GM19397 (cell line): ENCODE data around the gene CCL21.
"Not testable (repeated sequence)": the region's sequence is repeated elsewhere in the genome, so short reads cannot be mapped to it uniquely, and the experiment has no call there.

Experiments used
- ATAC-seq: cut with Tn5 transposase; IDR thresholded peaks from one replicate; pipeline ENCODE4 v1.9.1; 2021; ENCODE audit warnings: mild to moderate bottlenecking, moderate library complexity; ENCODE audit not compliant: unreplicated experiment

CCL21 gene, protein sequence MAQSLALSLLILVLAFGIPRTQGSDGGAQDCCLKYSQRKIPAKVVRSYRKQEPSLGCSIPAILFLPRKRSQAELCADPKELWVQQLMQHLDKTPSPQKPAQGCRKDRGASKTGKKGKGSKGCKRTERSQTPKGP

DNA sequence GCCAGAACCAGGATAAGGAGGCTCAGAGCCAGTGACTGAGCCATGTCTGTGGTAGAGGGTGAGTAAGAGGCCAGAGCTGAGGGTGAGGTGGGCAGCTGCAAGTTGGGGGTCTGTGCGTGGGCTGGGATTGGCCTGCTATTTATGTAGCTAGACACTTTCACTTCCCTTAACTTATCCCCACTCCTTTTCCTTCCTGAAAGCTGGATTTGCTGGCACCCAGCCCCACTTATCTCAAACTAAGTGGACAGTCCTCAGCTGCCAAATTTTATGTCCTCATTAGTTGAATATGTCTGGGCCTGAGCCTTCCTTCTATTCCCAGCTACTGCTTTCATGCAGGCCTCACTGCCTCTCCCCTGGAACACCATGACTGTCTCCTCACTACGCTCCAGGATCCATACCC lies at the start of gene CCL21:
CCL21 (minus strand) TSS at position 114 of the 400 bp plus-strand sequence; CDS start at position 44, 70 bp downstream.
- ATAC-seq, result no peak

DNA sequence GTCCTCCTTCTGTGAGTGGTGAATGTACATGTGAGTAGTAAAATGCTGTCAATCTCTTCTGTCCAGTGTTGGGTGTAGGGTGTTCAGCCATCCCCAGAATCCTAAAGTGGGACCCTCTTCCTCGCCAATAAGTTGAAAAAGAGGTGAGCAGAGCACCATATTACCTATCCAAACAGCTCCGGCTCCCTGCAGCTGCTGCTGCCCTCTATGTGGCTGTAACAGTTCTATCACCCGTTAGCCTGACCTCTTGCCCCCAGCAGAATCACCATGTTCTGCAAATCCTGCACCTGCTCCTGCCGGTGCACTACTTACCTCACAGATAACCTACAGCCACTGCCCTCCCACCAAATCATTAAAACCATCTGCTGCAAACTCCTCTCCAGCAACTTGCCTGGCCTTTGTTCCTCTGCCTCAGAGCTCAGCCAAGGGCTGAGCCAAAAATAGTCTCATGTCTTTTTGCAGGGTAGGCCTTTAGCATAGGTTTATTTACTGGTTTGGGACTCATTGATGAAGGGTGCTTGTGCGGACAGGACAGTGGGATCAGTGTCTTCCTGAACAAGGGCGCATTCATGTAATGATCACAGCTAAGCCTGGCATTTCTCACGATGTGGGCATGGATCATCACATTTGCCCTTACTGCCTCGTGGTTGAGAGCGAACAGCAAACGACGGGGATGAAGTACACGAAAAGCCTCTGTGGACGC lies 49.6 kb upstream of the CCL21 start:
- ATAC-seq, result no peak

DNA sequence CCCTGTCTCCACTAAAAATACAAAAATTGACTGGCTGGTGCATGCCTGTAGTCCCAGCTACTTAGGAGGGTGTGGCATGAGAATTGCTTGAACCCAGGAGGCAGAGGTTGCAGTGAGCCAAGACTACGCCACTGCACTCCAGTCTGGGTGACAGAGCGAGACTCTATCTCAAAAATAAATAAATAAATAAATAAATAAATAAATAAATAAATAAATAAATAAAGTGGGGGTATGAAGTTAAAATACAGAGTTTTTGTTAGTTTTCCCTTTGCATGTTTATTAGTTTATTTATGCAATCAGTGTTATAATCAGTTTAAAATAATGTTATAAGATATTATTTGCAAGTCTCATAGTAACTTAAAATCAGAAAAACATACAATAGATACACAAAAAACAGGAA lies 40.4 kb upstream of the CCL21 start:
- not testable (repeated sequence) for ATAC-seq

DNA sequence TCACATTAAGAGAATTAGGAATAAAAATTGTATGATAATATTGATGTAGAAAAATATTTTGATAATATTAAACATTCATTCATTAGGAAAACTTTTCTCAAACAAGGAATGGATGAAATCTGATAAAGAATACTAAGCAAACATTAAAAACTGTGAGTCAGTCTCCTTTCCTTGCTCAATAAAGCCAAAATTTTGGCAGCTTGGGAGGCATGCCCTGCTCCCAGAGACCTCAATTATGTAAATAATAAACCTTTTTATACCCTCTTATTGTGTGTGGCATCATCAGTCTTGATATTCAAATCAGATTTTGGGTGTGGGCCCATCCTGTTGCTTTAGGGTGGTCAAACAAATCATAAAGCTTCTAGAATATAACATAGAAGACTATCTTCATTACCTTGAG lies 36.6 kb upstream of the CCL21 start:
- ATAC-seq, result no peak

DNA sequence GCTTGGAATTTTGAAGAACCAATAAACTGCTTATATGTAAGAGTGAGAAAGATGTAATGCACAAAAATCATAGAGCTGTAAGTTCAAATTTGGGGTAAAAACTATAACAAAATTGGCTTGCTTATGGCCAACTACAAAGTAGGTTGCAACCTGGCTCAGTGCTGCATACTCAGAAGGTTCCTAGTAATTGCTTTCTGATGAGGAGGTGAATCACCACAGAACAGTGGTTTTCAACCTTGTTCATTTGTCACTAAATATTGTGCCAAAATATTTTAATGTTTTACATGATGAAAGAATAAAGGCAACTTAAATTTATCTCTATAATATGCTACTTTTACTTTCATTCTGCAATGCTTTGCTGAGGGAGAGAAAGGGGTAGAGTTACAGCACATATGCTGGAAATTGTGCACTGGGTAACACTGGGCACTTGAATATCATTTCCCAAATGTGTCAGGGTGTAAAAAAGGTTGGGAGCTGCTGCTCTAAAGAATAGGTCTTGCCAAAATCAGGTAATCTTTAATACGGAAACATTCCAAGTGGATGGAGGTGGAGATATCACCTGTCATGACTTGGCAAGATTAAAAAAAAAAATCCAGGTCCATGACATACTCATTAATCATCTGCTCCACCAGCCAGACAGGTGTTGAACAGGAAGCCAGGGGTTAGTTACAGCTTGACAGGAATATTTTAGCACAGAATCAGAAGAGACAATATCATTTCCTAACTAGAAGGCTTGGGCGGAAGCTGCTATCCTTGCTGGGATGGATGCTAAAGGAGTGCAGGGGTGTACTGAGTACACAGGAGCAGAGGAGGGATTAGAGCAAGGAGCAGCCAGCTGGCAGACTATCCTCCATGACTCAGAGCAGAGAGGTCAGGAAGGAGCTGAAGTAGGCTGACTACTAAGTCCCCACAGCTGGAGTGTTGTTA lies 34.6 kb upstream of the CCL21 start:
- no peak for ATAC-seq

DNA sequence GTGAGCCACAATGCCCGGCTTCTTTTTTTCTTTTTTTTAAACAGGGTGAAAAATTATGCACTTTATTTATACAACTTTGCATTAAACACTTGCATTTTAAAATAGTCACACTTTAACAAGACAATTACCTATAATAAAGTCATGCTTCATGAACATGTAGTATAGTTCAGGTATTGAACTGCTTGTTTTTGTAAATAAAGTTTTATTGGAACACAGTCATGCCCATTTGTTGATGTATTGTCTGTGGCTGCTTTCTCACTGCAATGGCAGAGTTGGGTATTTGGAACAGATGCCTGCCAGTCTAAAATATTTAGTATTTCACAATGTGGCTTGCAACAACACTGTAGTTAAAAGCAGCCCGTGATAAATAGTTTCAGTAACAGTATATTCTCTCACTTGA lies 32.8 kb upstream of the CCL21 start:
- no peak for ATAC-seq

DNA sequence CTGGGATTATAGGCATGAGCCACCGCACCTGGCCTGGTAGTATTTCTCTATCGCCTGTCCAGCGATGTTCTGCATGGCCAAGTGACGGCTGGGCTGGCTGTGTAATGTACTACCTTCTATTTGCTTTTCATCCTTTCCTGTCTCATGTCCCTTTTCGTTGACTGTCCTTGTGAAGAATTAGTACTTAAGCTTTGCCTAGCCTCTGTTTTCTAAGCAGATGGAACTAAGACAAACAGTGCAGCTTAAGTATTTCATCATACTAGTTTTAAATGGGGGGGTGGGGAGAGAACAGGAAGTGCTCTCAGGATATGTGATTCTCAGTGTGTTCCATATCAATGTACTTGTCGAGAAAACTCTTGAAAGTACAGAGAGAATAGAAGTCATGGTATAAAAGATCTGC lies 31.7 kb upstream of the CCL21 start:
- no peak for ATAC-seq

DNA sequence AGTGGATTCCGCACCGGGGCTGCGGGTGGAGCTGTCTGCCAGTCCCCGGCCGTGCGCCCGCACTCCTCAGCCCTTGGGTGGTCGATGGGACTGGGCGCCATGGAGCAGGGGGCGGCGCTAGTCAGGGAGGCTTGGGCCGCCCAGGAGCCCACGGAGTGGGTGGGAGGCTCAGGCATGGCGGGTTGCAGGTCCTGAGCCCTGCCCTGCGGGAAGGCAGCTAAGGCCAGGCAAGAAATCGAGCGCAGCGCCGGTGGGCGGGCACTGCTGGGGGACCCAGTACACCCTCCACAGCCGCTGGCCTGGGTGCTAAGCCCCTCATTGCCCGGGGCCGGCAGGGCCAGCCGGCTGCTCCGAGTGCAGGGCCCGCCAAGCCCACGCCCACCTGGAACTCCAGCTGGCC lies 30.2 kb upstream of the CCL21 start:
- ATAC-seq, result not testable (repeated sequence)

DNA sequence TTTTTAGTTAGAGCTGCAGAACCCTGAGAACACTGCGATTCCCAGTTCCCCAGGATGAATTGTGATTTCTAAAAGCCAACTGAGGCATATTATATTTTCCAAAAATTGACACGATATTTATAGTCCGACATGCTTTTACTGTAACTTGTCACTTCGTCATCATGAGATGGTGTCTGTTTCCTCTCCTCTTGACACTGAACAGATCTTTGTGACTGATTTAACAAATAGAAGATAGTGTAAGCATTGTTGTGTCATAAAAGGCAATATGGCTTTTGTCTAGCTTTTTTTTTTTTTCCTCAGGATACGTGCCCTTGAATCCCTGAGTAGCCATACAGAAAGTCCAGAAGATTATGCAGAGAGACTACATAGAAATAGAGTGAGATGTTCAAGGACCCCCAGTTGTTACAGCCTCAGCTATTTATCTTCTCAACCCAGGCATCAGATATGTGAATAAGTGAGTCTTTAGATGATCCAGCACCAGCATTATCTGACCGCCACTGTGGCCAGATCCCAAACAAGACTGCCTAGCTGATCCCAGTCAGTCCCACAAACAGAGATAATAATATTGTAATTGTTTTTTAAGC lies 27.8 kb upstream of the CCL21 start:
- ATAC-seq, result no peak

DNA sequence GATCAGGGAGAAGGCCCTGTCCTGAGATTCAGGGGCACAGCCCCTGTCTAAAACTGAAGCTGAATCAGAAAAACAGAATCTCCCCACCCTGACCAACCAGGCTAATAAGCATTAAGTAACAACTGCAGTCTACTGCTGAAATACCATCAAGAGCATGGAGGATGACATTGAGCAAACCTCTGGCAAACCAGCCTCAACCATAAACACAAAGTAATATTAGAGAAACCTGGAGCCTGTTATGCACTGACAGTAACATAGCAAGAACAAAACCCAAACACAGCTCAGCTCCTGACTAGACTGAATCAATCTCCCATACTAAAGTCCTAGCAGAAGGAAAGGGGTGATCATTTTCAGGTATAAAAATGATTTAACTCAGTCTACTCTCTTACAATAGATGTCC lies 24.8 kb upstream of the CCL21 start:
- no peak for ATAC-seq

DNA sequence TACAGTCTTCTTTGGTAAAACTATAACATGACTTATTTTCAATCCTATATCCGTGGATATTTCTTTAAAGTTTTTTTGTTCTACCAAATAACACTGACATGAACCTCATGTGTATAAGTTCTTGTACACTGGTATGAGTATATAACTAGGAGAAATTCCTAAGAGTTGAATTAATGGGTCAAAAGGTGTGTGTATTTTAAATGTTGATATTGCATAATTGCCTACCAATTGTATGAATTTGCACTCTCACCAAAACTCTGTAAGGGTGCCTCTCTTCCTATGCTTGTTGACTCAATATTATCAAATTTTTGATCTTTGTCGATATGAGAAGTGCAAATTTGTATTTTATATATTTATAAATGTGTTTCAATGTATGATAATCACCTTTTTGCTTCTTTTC lies 22.9 kb upstream of the CCL21 start:
- ATAC-seq, result no peak

DNA sequence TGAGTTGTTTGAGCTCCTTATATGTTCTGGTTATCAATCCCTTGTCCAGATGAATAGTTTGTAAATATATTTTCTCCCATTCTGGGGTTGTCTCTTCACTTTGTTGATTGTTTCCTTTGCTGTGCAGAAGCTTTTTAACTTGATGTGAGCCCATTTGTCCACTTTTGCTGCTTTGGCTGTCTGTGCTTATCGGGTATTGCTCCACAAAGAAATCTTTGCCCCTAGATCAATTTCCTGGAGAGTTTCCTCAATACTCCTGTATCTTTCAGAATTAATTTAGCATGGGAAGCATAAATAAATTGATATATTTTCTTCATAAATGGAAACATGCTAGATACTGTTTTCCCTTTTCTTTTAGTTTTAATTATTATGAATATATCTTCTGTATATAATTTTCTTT lies 22.5 kb upstream of the CCL21 start:
- no peak for ATAC-seq

DNA sequence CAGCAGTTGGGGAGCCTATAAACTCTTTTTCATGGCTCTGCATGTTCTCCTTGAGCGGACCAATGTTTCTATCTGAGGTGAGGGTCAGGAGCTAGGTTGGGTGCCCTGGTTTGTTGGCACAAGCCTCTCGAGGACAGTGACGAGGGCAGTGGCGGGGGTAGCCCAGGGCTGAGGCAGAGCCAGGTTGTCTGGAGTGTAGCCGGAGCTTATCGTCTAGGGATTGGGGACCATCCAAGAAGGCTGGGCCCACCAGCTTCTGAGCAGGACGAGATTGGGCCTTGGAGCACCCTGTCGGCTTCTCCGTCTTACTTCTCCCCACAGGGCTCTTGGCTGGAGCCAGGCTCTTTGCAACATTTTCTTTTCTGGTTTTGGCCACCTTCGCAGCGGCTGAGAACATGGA lies 13.2 kb upstream of the CCL21 start:
- ATAC-seq, result no peak

DNA sequence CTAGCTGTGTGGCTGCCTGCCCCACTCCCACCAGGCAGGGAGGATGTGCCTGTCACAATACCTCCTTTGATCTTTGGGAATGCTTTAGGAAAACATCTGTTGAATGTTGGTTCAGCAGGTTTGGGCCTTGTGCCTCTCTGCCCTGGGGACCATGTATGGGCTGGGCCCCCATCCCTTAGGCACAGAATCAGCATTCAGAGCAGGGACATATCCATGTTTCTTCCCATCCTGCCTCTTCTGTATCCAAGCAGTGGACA lies 9.8 kb upstream of the CCL21 start:
- ATAC-seq, result not testable (repeated sequence)

DNA sequence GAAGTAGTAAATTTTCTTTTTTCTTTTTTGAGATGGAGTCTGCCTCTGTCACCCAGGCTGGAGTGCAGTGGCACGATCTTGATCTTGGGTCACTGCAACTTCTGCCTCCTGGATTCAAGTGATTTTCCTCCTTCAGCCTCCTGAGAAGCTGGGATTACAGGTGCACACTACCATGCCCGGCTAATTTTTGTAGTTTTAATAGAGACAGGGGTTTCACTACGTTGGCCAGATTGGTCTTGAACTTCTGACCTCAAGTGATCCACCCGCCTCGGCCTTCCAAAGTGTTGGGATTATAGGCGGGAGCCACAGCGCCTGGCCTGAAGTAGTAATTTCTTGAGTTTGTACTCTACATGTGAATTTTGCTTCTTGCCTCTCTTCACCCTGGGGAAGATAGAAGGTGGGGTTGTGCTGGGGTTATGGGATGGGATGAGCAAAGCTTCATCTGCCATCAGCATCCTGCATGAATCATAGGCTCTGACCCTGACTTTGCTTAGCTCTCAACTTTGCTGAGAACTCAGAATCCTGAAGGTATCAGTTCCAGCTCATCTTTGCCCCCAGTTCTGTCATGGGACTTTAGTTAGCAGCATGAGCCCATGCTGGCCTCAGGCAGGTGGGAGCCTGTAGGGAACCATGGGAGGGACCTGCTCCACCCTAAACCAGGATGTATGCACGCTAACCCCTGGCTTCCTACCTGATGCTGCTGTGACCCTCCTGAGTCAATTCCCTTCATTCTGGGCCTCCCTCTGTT lies 9.3 kb upstream of the CCL21 start:
- ATAC-seq, result no peak

DNA sequence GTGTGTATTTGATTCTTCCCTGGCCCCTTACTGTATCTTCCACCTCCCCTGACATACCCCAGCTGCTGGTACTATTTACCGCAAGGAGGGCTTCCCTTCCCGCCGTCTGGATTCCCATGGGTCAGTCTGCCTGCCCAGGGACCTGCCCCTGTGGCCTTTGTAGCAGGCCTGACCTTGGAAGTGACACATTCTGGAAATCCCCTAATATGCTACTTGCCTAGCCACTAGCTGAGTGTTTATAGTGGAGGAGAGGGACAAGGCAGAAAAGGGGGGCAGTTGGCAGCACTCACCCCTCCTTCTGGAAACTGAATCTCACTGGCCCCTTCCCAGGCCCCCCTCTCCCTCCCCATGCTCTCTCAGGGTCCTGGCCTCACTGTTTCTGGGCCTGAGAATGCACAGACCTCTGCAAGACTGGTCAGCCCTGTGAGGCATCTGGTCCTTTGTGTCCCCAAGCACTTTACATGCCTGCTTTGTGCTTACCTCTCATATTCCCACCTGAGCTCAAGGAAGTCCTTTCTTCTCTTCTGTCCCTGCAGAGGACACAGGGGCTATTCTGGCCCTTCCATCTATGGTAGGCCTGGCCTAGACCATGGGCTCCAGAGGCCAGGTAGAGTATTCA lies 8.2 kb upstream of the CCL21 start:
- no peak for ATAC-seq

DNA sequence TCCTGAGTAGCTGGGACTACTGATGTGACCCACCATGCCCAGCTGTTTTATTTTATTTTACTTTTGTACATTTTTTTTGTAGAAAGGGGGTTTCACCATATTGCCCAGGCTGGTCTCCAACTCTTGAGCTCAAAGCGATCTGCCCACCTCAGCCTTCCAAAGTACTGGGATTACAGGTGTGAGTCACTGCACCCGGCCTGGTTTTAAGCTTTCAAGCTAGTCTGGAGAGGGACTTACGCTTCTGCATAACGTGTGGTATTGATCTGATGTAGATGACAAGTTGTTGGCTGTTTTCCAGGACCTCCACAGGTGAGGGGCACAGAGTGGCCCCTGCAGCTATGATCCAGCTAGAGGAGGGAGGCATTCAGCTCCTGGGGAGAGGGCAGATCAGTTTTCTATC lies 6.8 kb upstream of the CCL21 start:
- no peak for ATAC-seq

DNA sequence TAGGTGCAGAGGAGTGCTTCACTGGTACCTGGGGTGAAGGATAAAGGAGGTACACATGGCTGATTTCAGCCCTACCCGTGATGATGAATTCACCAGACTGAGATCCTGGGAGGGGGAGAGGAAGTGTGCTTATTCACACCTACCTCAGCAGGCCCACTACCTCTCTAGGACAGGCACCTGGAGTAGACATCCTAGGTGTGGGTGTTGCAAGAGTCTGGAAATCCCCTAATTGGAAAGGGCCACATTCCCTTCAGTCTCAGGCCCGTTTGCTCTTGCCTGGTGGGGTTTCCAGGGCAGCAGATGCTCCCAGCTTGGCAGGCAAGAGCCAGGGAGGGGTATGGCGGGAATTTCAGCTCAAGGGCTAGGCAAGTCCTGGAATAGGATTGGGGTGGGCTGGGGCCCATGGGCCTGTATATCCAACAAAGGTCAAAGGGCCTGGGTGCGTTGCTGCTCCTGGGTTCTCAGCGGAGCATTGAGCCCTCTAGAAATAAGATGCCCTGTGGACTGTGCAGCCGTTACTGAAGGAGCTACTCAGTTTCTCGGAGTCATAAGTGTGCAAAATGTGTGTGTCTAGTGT lies 5.8 kb upstream of the CCL21 start:
- ATAC-seq, result no peak

DNA sequence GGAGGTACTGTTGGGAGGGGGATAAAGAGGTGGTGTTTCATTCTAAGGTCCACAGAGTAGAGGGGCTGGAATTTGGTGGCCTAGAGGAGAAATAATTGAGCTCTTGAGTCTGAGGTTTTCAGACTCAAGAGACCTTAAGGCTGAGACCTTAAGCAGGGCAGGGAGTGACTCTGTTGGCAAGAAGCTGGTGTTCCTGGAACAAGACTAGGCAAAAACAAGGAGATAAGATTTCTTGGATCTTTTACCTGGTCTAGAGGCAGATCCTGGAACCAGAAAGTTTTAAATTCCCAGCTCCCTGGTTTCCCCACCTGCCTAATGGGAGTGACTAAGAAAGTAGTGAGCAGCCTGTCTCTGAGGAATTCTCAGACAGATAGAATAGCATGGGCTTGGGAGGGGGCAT lies 4.1 kb upstream of the CCL21 start:
- ATAC-seq, result no peak

DNA sequence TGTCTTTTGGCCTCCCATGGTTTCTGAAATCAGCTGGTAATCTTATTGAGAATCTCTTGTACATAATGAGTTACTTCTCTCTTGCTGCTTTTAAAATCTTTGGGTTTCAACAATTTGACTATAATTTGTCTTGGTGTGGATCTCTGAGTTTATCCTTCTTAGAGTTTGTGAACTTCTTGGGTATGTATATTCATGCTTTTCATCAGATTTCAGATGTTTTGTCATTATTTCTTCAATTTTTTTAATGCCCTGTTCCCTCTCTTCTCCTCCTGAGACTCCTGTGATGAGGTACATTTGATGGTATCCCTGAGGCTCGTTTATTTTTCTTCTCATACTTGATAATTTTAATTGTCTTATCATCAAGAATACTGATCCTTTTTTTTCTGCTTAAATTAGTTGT lies 2.2 kb upstream of the CCL21 start:
- ATAC-seq, result no peak
